Ishikawa (cell line): ENCODE results near the gene SLC39A2.

ENCODE experiments used
- CREB1 ChIP-seq: IDR thresholded peaks from 2 replicates; pipeline ENCODE4 v1.6.1; 2012; ENCODE audit warnings: low read depth
- EGR1 ChIP-seq: IDR thresholded peaks from 2 replicates; pipeline ENCODE4 v1.6.1; 2012
- EP300 ChIP-seq: IDR thresholded peaks from 2 replicates; pipeline ENCODE4 v1.6.1; 2012; ENCODE audit warnings: borderline replicate concordance
- RAD21 ChIP-seq: IDR thresholded peaks from 2 replicates; pipeline ENCODE4 v1.6.1; 2012; ENCODE audit warnings: low read depth
- TAF1 ChIP-seq: IDR thresholded peaks from 2 replicates; pipeline ENCODE4 v1.6.1; 2012; ENCODE audit warnings: low read depth, mild to moderate bottlenecking
- YY1 ChIP-seq: IDR thresholded peaks from 2 replicates; pipeline ENCODE4 v1.6.1; 2012; ENCODE audit warnings: low read depth
- ZBTB7A ChIP-seq: IDR thresholded peaks from 2 replicates; pipeline ENCODE4 v1.6.1; 2012; ENCODE audit warnings: low read depth
- TF ChIP-seq, protein P1 (sequence below): IDR thresholded peaks from 2 replicates; pipeline ENCODE4 v1.6.1; 2012; ENCODE audit warnings: low read depth, mild to moderate bottlenecking

DNA sequence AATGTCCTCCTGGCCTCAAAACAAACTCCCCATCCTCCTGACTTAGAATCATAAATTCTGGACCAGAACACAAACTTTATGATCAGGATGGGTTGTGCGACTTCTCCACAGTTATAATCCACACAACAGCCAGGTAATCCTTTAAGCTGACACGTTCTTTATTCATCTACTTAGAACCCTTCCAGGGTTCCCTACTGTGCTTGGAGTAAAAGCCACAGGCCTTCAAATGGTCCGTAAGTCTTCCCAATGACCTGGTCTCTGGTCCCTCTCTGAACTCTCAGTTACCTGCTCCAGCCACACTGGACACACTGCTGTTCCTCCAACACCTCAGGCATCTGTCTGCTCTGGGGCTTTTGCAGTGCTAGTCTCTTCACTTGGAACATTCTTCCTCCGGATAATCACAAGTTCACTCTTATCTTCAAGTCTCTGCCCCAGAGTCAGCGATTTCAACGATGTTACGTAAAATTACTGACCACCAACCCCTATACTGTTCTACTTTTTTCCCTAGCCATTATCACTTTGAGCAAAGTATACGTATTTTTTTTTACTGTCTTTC is 41.4 kb downstream of the SLC39A2 start:
- TF ChIP-seq, protein P1, sequence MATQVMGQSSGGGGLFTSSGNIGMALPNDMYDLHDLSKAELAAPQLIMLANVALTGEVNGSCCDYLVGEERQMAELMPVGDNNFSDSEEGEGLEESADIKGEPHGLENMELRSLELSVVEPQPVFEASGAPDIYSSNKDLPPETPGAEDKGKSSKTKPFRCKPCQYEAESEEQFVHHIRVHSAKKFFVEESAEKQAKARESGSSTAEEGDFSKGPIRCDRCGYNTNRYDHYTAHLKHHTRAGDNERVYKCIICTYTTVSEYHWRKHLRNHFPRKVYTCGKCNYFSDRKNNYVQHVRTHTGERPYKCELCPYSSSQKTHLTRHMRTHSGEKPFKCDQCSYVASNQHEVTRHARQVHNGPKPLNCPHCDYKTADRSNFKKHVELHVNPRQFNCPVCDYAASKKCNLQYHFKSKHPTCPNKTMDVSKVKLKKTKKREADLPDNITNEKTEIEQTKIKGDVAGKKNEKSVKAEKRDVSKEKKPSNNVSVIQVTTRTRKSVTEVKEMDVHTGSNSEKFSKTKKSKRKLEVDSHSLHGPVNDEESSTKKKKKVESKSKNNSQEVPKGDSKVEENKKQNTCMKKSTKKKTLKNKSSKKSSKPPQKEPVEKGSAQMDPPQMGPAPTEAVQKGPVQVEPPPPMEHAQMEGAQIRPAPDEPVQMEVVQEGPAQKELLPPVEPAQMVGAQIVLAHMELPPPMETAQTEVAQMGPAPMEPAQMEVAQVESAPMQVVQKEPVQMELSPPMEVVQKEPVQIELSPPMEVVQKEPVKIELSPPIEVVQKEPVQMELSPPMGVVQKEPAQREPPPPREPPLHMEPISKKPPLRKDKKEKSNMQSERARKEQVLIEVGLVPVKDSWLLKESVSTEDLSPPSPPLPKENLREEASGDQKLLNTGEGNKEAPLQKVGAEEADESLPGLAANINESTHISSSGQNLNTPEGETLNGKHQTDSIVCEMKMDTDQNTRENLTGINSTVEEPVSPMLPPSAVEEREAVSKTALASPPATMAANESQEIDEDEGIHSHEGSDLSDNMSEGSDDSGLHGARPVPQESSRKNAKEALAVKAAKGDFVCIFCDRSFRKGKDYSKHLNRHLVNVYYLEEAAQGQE = no peak
- TF ChIP-seq TAF1 = no peak
- no peak for TF ChIP-seq EGR1
- TF ChIP-seq ZBTB7A = no peak
- no peak for TF ChIP-seq RAD21
- TF ChIP-seq YY1 = no peak
- TF ChIP-seq EP300 = no peak
- no peak for TF ChIP-seq CREB1
